GM19328 (cell line): ENCODE data around the gene TECTA.

Experiments
- ATAC-seq: cut with Tn5 transposase; IDR thresholded peaks from one replicate; pipeline ENCODE4 v1.9.1; 2021; ENCODE audit warnings: mild to moderate bottlenecking, moderate library complexity; ENCODE audit not compliant: unreplicated experiment

TECTA gene

GRCh38 chr11:121123496-121124069 is 22.5 kb downstream of the TECTA start:
- ATAC-seq = no peak

DNA sequence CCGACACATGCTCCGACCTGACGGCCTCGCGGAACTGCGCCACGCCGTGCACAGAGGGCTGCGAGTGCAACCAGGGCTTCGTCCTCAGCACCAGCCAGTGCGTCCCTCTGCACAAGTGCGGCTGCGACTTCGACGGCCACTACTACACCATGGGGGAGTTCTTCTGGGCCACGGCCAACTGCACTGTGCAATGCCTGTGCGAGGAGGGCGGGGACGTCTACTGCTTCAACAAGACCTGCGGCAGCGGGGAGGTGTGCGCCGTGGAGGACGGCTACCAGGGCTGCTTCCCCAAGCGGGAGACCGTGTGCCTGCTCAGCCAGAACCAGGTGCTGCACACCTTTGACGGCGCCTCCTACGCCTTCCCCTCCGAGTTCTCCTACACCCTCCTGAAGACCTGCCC is 26.8 kb downstream of the TECTA start:
- no peak for ATAC-seq

GRCh38 chr11:121129362-121130340 is 28.6 kb downstream of the TECTA start:
- no peak for ATAC-seq

GRCh38 chr11:121131656-121132055 is 30.6 kb downstream of the TECTA start:
- no peak for ATAC-seq

GRCh38 chr11:121132211-121132976 is 31.4 kb downstream of the TECTA start:
- no peak for ATAC-seq

DNA sequence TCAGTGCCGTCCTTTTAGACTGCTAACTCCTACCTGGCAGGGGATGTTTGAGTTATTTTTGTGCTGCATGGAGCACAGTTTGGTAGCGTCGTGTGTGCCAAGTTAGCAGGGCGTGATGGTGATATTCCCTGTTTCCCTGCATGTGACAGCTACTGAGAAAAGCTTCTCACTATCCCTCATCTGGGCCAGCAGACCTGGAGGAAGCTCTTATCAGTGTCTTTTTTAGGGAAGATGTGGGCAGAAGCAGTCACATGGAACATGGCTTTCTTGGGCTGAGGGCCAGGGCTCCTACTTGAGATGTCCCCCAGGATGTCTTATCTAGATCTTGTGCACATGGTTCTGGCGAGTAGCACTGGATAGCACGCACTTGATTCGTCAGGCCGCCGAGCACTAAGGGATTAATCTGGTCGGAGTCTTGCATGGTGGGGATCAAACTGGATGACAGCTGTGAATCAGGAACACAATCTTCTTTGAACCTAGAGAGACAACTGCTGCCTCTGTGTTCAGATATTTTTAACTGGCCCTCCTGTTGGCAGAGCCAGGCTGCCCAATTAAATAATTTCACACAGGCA is 33.8 kb downstream of the TECTA start:
- ATAC-seq = no peak

GRCh38 chr11:121137005-121137404 is 36.0 kb downstream of the TECTA start:
- ATAC-seq = no peak

DNA sequence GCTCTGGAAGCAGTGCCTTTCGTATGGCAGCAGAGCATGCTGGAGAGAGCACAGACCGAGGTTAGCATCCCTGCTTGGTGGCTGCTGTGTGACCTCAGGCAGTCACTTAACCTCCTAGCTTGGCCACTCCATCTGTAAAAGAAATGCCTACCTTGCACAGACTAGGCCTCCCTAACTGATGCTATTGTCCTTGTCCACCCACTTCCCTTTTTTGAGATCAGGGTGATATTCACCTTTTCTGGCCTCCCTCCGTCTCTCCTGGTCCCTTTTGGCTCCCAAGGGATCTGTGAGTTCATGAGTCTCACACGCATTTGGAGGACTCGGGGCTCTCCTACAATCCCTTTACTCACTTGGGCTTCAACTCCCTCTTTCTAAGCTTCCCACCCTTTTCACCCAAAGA is 37.2 kb downstream of the TECTA start:
- no peak for ATAC-seq

DNA sequence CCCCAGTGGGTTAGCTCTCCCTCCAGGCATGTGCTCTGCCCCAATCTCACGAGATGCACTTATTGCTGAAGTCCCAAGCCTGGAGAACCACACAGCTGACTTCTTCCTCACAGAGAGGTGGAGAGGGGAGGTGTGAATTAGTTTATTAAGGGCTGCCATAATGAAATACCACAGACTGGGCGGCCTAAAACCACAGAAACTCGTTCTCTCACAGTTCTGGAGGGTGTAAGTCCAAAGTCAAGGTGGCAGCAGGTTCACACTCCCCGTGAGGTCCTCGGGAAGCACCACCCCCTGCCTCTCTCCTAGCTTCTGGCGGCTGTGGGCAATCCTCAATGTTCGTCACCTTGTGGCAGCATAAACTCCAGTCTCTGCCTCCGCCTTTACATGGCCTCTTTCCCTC is 39.3 kb downstream of the TECTA start:
- no peak for ATAC-seq

- no peak for ATAC-seq
These were observed 40.0 kb downstream of the TECTA start for GRCh38 chr11:121141066-121141465.

- no peak for ATAC-seq
These were observed 42.9 kb downstream of the TECTA start for GRCh38 chr11:121143921-121144320.

DNA sequence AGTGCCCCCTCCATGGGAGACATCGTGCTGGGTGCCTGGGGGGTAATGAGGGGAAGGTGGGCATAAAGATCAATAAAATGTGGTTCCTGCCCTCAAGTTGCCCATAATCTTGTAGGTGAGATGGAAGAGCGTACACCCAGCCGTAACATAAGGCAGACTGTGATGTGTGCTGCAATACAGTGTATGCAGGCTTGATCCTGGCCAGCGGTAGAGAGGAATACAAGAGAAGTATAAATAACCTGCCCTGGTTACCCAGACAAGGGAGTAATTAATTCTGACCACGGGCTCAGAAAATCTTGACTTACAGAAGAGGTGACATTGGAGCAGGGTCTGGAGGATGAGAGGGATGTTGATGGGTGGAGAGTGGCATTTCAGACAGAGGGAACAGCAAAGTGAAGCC is 43.7 kb downstream of the TECTA start:
- ATAC-seq = no peak

- no peak for ATAC-seq
These were observed 44.8 kb downstream of the TECTA start for GRCh38 chr11:121145826-121146225.

GRCh38 chr11:121149116-121149515 is 48.1 kb downstream of the TECTA start:
- no peak for ATAC-seq

DNA sequence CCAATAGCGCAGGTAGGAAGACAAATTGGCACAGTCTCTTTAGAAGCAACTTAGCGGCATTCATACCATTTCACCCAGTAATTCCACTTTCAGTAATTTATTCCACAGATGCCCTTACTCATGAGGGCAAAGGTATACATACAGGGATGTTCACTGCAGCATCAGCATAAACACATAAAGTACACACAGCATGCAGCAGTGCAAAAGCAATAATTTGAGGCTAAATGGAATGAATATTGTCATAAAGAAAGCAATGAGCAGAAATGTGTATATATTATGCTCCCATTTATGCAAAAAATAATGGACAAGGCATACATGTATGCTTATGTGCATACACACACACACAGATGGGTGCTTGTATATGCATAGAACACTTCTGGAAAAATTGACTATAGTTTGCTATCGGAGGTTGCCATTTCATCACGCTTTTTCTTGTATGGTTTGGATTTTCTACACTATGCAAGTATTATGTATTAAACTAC is 50.2 kb downstream of the TECTA start:
- no peak for ATAC-seq

DNA sequence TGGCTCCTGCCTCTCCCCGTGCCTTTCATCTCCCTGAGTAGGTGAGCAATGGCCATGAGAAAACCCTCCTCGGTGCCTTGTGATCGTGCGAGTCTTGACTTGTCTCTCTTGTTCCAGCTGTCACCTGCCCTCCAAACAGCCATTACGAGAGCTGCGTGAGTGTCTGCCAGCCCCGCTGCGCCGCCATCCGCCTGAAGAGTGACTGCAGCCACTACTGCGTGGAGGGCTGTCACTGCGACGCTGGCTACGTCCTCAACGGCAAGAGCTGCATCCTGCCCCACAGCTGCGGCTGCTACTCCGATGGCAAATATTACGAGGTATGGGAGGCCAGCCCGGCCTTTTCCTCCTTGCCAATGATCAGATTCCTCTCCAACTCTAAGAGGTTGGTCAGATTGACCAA is 51.7 kb downstream of the TECTA start:
- ATAC-seq = no peak

- no peak for ATAC-seq
These were observed 52.4 kb downstream of the TECTA start for GRCh38 chr11:121153472-121153871.

DNA sequence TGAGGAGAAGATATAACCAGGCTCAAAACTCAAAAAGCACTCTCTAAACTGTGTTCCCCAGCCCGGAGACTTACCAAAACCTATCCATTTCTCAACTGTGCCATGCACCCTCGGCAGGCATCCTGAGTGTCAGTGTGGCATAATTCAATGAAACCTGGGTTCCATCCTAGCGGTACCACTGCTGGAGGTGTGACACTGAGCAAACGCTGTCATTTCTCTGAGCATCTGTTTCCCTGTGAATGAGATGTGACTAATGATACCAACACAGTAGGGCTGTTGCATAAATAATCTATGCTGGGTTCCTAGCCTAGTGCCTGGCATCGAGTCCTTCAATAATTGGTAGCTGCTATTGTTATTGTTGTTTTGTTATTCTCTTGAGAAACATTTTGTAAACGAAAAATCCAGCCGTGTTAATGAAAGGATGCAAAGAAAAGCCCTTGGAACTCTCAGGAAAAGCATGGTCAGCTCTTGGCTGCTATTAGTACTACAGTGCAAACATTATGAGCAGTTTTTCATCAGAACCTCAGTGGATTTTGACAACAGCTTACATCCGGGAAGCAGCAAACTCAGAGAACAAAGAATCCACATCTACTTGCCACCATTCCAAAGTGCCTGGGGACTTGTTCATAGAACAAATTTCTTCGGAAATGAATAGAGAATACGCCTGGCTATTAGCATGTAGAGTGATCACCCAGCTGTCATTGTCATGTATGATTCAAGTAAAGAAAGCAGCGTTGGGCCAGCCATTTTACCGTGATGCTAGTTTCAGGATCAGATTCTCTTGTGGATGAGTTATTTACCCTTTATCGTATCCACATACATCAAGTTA is 53.7 kb downstream of the TECTA start:
- no peak for ATAC-seq

- no peak for ATAC-seq
These were observed 56.7 kb downstream of the TECTA start for GRCh38 chr11:121157756-121158155.

- ATAC-seq = no peak
These were observed 58.7 kb downstream of the TECTA start for GRCh38 chr11:121159741-121160140.
